Gastrocnemius medialis (tissue), 4 donors: ENCODE results near the gene NAPB.

Experiments used
- POLR2A ChIP-seq, 2 donors: fragments of 450-650 bp; IDR thresholded peaks; one replicate each; pipeline ENCODE4 v1.6.1; 2017; ENCODE audit warnings: antibody characterized with exemption in 2 of 2, mild to moderate bottlenecking in 2 of 2, moderate library complexity in 2 of 2
- TF ChIP-seq, protein P1 (sequence below), 5 experiments: fragments of 450-650 bp in 3 of 5; fragments of 200-600 bp in 2 of 5; sonication (generic) in 2 of 5; IDR thresholded peaks in 4 of 5; conservative IDR thresholded peaks in 1 of 5; 1 replicate in 4 of 5; 2 replicates in 1 of 5; pipeline ENCODE4 v1.5.1; 2016 to 2019; ENCODE audit warnings: antibody characterized with exemption in 5 of 5, mild to moderate bottlenecking in 3 of 5, moderate library complexity in 3 of 5

DNA sequence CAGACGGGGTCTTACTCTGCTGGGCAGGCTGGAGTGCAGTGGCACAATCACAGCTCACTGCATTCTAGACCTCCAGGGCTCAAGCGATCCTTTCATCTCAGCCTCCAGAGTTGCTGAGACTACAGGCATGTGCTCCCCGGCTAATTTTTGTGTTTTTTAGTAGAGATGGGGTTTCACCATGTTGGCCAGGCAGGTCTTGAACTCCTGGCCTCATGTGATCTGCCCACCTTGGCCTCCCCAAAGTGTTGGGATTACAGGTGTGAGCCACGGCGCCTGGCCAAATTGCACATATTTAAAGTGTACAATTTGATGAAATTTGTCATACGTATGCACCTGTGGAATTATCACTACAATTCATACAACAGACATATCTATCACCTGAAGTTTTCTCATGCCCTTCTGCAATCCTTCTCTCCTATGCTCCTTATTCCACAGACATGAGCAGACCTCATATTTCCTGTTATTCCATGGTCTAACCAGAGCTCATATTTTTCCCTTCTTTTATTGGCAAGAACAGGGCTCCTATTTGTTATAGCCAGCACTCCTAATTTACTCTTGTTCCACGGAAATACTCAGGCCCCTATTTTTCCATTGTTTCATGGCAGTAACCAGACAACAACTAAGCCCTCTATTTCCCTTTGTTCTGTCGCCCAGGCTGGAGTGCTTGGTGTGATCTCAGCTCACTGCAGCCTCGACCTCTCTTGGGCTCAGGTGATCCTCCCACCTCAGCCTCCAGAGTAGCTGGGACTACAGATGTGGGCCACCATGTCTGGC is 16.0 kb upstream of the NAPB start:
- TF ChIP-seq, protein P1, sequence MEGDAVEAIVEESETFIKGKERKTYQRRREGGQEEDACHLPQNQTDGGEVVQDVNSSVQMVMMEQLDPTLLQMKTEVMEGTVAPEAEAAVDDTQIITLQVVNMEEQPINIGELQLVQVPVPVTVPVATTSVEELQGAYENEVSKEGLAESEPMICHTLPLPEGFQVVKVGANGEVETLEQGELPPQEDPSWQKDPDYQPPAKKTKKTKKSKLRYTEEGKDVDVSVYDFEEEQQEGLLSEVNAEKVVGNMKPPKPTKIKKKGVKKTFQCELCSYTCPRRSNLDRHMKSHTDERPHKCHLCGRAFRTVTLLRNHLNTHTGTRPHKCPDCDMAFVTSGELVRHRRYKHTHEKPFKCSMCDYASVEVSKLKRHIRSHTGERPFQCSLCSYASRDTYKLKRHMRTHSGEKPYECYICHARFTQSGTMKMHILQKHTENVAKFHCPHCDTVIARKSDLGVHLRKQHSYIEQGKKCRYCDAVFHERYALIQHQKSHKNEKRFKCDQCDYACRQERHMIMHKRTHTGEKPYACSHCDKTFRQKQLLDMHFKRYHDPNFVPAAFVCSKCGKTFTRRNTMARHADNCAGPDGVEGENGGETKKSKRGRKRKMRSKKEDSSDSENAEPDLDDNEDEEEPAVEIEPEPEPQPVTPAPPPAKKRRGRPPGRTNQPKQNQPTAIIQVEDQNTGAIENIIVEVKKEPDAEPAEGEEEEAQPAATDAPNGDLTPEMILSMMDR (IDR thresholded peaks at IDR 0.05 in 4 of 5, conservative IDR thresholded peaks at IDR 0.05 in 1 of 5): no peak
- no peak for TF ChIP-seq POLR2A (IDR thresholded peaks at IDR 0.05)
